SIG-M5 treated with dmso at 0.1 percent for 504 hours (cell line): ENCODE results near the gene ACR.
A peak's percentile ranks its signal among the peaks of the same experiment; 100 is the strongest.

Experiments used
- DNase-seq: peaks from one replicate; lab custom pipeline; 2025; ENCODE audit not compliant: unreplicated experiment; lab: John Stamatoyannopoulos, UW

Gene ACR

DNA sequence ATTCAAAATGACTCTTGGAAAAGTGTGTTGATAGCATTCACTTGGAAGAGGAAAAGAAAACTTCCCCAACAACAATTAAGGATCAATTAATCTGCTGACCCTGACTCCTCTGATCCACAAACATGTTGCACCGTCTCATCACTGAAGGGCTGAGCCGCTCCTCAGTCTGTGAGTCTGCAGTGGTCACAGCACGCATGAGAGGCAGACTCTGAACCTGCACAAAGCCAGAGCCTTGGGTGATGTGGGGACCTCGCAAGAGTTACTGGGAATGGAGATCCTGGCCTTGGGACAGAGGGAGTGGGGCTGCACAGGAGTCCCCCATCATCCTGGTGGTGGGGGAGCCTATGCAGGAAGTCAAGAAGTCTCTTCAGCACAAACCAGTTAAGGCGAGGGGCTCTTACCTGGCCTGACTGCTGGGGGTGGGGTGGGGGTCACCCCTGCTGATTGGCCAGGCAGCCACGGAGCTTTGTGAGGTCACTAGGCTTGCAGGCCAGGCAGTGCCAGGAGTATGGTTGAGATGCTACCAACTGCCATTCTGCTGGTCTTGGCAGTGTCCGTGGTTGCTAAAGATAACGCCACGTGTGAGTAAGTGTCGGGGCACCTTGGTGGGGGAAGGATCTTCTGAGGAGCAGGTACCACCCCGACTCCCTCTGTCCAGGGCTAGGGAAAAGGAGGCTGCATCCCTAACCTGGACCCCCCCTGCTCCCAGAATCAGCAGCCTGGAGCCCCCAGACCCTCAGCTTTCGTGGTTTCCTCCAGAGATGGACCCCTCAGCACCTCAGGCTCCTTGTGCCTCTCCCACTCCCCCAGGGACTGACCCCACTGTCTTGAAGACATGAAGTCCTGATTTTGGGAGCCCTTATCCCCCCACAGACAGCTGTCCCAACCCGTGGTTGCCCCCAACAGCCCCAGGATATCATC is at the start of gene ACR:
Gene ACR, plus strand, starts transcription at position 477 of the 921 bp plus-strand sequence. Its CDS starts 32 bp downstream, at position 509.
- DNase-seq = no peak

DNA sequence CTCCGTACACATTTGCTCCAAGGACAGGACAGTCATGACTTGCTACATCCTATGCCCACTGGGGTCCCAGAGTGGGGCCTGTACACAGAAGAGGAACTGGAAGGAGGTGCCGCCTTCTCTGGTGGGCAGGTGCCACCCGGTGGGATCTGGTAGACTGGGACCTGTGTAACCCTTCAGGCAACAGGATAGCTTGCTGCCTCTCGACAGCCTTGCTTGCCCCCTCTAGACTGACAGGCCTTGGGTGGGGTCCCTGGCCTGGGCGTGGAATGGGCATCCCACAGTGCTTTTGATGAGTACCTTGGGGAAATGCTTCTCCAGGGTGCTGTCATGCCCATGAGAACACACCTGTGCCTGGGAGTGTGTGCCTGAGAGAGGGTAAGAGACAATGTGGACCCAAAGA is 49.6 kb upstream of the ACR start:
- DNase-seq = no peak

DNA sequence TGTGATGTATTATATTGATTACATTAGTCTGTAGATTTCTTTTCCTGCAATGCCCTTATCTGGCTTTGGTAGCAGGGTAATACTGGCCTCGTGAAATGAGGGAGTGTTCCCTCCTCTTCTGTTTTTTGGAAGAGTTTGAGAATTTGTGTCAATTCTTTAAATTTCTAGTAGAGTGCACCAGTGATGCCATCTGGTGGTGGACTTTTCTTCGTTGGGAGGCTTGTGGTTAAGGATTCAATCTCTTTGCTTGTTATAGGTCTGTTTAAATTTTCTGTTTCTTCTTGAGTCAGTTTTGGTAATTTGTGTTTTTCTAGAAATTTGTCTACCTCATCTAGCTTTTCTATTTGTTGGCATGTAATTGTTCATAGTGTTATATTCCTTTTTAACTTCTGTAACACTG is 46.5 kb upstream of the ACR start:
- peak; percentile 49 for DNase-seq

DNA sequence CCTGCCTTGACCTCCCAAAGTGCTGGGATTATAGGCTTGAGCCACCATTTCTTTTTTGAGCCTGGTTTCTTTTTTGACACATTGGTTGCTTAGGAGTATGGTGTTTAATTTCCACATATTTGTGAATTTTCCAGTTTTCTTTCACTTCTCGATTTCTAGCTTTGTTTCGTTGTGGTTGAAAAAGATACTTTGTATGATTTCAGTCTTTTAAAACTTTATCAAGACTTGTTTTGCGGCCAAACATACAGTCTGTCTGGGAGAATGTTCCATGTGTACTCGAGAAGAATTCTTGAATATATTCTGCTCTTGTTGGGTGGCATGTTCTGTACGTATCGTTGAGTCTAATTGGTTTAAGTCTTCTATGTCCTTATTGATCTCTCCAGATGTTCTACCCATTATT is 44.5 kb upstream of the ACR start:
- DNase-seq = peak; percentile 5

DNA sequence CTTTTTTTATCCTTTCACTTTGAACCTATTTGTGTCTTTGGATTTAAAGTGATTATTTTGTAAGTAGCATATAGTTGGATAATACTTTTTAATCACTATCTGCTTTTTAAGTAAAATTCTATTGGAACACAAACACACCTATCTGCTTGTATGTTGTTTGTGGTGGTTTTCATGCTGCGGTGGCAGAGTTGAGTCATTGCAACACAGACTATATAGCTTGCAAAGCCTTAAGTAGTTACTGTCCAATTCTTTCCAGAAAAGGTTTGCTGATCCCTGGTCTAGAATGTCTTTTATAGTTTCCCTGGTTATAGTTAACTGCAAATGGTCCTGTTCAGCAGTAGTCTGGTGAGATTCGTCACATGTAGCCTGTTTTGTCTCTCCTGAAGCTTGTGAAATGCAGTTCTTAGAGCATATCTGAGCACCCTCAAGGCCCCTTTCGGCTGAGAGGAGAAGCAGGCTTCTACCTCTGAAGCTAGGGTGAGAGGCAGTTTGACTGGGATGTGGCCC is 43.9 kb upstream of the ACR start:
- no peak for DNase-seq

DNA sequence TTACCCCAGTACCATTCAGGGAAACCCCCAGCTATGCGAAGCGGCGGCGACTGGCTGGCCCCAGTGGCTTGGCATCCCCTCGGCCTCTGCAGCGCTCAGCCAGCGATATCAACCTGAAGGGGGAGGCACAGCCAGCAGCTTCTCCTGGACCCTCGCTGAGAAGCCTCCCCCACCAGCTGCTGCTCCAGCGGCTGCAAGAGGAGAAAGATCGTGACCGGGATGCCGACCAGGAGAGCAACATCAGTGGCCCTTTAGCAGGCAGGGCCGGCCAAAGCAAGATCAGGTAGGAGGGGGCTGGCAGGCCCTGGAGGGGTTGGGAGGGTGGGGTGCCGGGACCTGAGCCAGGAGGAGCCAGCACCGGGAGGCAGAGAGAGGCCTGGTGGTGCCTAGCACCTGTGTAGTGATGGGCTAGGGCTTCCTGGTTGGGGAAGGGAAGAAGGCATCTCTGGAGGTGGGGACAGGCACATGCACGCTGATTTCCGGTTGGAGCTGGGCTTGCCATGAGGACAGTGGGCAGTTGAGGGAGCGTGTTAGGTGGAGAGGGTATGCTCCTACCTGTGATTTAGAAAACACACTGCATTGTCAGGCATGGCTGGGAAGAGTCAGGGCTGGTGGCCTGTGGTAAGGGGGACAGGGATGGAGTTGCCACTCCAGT is 43.1 kb upstream of the ACR start:
- DNase-seq = no peak

DNA sequence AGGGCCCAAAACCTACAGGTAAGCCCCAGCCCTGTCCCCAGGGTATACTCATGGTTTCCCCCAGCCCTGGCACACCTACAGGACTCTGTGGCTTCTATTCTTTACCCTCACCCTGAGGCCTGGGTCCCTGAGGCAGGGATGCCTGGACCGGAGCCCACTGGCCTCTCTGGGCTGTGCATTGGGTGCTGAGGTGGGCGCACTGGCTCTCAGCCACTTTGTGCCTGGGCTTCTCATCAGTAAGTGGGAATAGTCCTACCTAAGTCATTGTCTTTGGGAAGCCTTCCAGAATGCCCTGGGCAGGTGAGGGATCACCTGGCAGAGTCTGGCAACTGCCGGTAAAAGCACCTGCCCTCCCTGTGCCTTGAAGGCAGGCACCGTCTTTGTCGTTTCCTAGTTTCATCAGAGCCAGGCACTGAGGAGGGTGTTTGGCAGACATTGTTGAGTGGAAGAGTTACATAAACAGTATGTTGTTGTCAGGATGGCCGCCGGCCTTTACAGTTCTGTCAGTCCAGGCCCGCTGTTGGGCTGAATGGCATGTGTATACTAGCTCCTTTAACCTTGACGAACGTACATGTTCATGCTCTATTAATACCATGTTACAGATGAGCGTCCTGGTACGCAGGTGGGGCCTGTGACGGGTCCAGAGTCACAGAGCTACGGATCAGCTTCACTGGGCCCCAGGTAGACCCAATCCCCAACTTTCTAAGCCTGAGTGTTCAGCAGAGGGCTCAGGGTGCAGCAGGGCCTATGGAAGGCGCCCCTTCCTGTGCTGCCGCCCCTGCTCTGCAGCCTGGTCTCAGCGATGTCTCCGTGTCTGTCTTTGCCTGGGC is 42.4 kb upstream of the ACR start:
- no peak for DNase-seq

DNA sequence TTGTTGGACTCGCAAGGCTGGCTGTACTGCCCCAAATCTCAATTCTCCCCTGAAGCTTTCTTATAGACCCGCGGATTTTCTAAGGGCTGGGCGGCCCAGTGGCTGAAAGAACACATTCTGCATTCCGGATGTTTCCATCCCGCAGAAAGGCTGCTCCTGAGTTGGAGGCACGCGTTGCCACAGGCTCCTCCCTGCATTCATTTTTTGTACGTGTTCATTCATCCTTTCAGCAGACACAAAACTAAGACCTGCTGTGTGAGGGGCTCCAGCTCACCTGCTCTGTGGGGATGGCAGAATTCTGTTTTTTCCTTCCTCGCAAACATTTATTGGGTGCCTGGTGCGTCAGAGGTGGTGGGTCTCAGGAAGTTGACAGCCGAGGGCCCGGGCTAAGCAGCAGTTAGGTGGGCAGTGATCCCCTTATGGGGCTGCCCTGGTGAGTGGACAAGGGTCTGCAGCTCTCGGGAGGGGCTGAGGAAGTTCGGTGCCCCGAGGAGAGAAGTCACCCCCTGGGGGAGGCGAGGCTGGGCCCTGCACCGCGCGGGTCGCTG is 41.7 kb upstream of the ACR start:
- DNase-seq = no peak

DNA sequence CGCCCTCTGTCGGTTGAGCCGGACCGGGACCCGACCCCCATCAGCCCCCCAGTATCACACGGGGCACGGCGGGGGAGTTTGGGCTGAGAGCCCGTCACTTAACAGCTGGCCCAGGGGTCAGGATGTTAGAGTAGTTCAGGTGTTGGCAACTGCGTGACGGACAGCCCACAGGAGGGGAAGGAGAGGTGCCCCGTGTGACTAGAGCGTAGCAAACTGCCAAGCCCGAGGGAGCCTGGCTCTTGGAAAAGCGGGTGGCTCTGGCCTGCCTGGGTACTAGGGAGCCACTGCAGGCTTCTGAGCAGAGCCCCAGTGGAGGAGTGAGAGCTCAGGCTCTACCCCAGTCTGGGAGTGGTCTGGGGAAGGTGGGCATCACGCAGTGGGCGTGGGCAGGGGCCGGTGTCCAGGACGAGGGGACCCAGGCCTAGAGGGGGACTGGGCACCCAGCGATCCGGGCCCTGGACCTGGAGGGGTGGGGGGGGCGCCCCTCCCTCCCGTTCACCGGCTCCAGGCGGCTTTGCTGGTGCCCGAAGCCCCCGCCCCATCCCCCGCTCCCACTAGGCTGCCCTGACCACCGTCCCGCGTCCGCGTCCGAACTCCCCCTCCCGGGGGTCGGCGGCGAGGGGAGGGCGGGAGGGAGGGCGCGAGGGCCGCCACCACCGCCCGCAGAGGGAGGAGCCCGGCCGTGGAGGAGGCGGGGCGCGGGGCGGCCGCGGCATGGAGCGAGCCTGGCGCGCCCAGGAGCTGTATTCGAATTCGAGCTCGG is 41.0 kb upstream of the ACR start:
- no peak for DNase-seq

DNA sequence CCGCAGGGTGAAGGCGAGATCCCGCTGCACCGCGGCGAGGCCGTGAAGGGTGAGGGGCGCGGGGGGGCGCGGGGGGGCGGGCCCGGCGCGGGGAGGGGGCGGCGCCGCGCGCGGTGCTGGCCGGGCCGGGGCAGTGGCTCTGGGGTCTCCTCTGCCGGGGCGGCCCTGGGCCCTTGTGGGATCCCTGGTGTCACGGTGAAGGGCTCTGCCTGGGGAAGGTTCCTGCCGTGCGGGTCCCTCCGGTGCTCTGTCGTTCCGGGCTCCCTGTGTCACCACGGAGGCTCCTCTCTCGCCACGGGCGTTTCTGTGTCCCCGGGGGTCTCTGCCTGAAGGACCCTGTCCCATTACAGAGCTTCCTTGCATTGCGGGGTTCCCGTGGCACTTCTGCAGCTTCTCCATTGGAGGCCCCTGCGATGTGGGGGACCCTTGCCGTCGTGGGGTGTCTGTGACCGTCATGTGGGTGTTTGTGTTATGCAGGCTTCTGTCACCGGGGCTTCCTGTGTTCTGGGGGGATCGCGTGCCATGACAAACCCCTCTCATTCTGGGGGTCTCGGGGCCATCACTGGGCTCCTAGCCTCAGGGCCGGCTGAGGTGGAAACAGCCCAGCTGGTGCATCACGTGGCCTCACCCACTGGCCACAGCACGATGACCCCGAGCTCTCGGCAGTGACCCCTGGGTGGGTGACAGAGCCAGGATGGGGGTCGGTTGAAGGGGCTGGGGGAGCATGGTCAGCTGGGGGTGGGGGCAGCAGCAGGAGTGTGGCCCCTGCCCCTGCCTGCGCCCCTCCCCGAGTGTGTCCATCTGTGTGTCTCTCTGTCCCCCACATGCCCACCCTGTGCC is 40.1 kb upstream of the ACR start:
- no peak for DNase-seq

DNA sequence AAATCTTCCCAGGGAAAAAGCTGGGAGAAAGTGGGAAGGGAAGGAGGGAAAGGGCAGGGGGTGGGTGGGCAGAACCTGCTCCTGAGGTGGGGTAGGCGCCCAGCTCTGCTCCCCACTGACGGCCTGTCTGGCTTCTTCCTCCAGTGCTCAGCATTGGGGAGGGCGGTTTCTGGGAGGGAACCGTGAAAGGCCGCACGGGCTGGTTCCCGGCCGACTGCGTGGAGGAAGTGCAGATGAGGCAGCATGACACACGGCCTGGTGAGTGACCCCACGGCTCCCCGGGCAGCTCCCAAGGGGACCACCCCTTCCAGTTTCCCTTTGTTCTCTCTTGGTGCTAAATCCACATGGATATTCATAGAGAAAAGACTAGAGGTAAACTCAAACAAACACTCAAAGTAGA is 39.5 kb upstream of the ACR start:
- no peak for DNase-seq

DNA sequence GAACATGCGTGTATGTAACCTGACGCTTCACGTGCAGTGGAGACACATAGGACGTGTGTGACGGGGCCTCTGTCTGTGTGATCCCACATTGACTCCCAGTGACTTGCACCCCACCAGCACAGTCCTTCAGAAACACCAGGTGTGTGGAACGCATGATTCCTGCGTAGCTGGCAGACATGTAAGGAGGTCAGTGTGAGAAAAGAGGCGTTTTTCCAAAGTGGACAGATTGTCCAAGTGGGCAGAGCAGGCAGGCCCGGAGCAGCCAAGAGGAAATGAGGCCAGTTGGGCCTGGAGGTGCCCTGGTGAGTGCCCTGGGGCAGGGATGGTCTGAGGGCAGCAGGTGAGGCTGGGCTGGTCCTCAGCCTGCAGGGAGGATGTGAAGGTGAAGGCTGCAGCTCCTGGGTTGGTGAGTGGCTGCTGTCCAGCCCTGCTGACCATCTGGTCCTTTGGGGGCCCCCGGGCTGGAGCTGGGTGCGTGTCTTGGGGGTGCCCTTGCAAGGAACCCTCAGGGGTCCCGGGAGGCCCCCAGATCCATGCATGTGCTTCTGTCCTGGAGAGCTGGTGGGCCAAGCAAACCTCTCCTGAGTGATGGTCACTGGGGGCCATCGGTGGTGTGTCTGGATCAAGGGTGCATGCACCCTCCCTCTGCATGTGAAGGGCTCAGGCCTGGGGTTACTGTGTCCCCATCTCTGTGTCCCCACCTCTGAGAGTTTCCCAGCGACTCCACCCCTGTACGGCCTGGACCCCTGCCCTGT is 38.8 kb upstream of the ACR start:
- DNase-seq = no peak

DNA sequence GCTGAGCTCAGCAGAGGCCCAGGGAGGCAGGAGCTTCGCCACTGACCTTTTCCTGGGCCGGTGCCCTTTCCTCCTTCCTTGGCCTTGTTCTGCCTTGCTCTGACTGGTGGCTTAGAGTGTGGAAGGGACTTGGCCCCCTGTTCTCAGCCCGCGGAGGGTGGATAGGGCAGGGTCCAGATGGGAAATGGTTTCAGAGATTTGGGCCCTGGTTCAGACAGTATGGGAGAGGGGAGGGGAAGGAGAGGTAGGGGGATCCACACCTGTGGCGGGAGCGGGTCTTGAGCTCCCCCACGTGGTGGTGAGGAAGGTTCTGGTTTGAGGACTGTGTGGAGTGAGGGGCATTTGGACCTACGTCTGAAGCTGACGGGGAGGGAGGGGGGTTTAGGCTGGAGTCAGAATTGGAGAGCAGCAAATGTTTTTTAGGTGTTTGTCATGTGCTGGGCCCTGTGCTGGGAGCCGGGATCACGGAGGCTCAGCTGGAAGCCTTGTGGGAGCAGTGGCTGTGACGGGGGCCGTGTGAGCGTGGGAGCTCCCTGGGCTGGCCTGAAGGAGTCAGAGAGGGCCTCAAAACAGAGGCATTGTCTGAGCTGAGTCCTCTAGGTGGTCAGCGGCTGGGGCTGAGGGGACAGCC is 38.1 kb upstream of the ACR start:
- DNase-seq = no peak

DNA sequence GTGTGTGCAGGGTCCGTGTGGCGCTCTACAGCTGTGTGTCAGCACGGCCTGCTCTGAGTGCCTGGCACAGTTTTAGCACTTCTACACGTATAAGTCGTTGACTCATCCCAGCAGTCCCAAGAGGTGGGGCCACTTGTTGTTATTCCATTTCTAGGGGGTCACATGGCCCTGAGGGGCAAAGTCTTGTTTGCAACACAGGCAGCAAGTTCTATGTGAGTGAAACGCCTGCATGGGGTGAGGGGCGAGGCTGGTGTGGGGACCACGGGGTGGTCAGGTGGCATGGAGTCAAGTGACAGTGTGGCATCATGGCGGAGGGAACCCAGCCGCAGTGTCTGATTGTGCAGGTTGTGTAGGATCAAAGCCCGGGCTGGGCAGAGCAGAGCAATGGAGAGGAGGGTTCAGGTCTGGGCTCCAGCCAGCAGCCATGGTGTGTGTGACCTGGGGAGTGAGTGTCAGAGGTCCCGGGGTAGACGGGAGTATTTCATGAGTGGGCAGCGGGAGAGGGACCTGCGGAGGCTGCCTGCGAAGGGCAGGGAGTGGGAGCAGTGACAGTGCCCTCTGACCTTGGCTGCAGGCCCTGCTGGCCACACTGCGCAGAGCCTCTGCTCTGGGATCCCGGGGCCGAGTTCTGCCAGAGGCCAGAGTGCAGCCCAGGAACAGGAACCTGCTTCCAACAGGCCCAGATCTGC is 37.5 kb upstream of the ACR start:
- DNase-seq = no peak

DNA sequence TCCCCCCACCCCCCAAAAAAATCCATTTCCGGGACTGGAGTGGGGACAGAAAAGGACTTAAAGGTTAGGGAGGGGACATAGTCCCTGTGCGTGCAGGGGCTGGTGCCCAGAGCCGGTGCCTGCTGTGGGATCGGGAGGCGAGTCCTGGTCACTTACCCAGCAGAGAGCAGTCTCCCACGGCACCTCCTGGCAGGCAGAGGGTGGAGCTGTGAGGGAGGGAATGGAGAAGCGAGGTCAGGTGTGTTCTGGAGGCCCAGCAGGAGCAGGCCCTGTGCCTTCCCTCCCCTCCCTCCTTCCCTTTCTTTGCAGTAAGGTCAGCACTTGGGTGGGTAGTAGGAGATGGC is 37.0 kb upstream of the ACR start:
- DNase-seq = no peak

DNA sequence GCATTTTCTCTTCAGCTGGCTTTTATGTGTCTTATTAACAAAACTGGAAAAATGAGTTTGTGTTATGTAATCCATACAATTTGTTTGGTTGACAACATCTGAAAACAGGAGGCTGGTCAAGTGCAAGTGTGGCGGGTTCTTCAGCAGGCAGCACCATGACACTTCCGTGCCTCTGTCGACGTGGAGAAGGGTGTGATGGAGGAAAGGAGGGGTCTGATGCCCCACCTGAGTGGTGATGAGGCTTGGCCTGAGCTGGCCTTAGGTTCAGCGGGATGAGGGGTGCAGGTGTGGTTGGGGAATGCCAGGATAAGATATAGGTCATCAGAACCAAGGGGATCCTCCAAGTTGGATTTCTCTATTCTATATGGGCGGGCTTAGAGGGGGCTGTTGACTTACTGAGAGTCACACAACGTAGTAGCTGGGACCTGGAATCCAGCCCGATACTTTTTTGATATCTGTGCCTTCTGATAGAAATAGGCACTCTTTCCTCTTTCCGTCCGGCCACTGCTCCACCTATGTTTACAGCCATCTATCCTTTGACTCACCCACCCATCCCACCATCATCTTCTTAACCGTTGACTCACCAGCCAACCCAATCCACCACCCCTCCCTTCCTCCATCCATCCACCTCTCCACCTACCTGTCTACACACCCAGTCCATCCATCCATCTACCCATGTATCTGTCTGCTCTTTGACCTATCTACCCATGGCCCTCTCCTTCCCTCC is 36.4 kb upstream of the ACR start:
- no peak for DNase-seq

DNA sequence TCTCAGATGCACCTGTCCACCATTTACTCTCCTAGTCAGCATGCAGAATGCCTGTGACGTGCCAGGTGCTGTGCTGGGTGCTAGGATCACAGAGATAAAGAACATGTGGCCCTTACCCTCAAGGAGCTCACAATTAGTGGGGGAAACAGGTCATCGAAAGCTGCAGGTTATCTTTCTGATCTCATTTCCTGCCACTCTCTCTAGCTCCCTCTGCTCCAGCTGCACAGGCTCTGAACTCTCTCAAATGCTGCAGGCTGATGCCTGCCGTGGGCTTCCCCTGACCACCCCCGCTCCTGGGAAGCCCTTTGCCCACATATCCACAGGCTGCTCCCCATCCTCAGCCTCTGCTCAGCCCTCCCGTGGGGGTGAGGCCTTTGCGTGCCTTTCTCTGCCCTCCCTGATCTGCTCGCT is 35.7 kb upstream of the ACR start:
- no peak for DNase-seq
